PC-3 (cell line): ENCODE results near the gene STAG3. TPM values are rescaled to one million over a fixed set of nuclear protein-coding genes. Genes with fewer than 3 reads are reported as not detected.
A peak's percentile ranks its signal among the peaks of the same experiment; 100 is the strongest.

ENCODE experiments used
- ATAC-seq: fragments of 200-7000 bp; cut with Tn5 transposase; 2 replicates; pipeline ENCODE4 v1.9.1; 2020; ENCODE audit warnings: mild to moderate bottlenecking, moderate library complexity
- BruUV-seq: library from RNA; stranded (reverse); fragments of 400-500 nt; replicated peaks from 2 replicates; lab custom pipeline; 2021; lab: Mats Ljungman, UMichigan
- CTCF ChIA-PET: fragments of 300-600 bp; sonication (Branson Sonifier 250); formaldehyde crosslinking; loops from one replicate; lab custom pipeline; 2022; ENCODE audit warnings: antibody characterized with exemption; lab: Charles Lee
- POLR2A ChIA-PET: fragments of 300-600 bp; sonication (Branson Sonifier 250); formaldehyde crosslinking; loops from one replicate; lab custom pipeline; 2022; ENCODE audit warnings: antibody characterized with exemption; ENCODE audit not compliant: unreplicated experiment; lab: Charles Lee
- DNase-seq: peaks from one replicate; pipeline ENCODE4 v3.0.0-alpha.2; 2015
- H2AFZ ChIP-seq: fragments of 300-600 bp; sonication (generic); 2 replicates; pipeline ENCODE4 v1.6.0; 2016; ENCODE audit warnings: antibody characterized with exemption, low read length
- H3F3A ChIP-seq: fragments of 300-600 bp; sonication (generic); one replicate; pipeline ENCODE4 v1.6.0; 2017; ENCODE audit warnings: antibody characterized with exemption, low read length, control low read depth, mild to moderate bottlenecking; ENCODE audit not compliant: unreplicated experiment
- H3K27ac ChIP-seq: fragments of 300-600 bp; sonication (generic); 2 replicates; pipeline ENCODE4 v1.5.1; 2016; ENCODE audit warnings: mild to moderate bottlenecking, low read length
- H3K27me3 ChIP-seq: fragments of 300-600 bp; sonication (generic); 2 replicates; pipeline ENCODE4 v1.6.1; 2016; ENCODE audit warnings: low read length, mixed read lengths
- H3K36me3 ChIP-seq: fragments of 300-600 bp; sonication (generic); 2 replicates; pipeline ENCODE4 v1.6.1; 2016; ENCODE audit warnings: low read depth, mixed run types, low read length, mixed read lengths
- H3K4me1 ChIP-seq: fragments of 300-600 bp; sonication (generic); 2 replicates; pipeline ENCODE4 v1.5.1; 2016; ENCODE audit warnings: low read length; ENCODE audit not compliant: insufficient read depth
- H3K4me2 ChIP-seq: fragments of 300-600 bp; sonication (generic); 2 replicates; pipeline ENCODE4 v1.6.0; 2016; ENCODE audit warnings: low read length
- H3K4me3 ChIP-seq: fragments of 300-600 bp; sonication (generic); 2 replicates; pipeline ENCODE4 v1.5.1; 2016; ENCODE audit warnings: mild to moderate bottlenecking, low read length, mixed read lengths
- H3K79me2 ChIP-seq: fragments of 300-600 bp; sonication (generic); 2 replicates; pipeline ENCODE4 v1.6.1; 2017; ENCODE audit warnings: low read length, mixed read lengths
- H3K9ac ChIP-seq: fragments of 300-600 bp; sonication (generic); 2 replicates; pipeline ENCODE4 v1.6.0; 2016; ENCODE audit warnings: mild to moderate bottlenecking, low read length
- H3K9me2 ChIP-seq: fragments of 300-600 bp; sonication (generic); replicated peaks from 2 replicates; pipeline ENCODE4 v1.6.1; 2016; ENCODE audit warnings: mixed run types, low read length, mixed read lengths
- H3K9me3 ChIP-seq: fragments of 300-600 bp; sonication (generic); 2 replicates; pipeline ENCODE4 v1.6.1; 2016; ENCODE audit warnings: low read length, mixed read lengths
- H4K20me1 ChIP-seq: fragments of 300-600 bp; sonication (generic); 2 replicates; pipeline ENCODE4 v1.6.1; 2016; ENCODE audit warnings: low read length, mixed read lengths
- CTCF ChIP-seq: fragments of 300-600 bp; sonication (generic); conservative IDR thresholded peaks from 2 replicates; pipeline ENCODE4 v1.5.1; 2017; ENCODE audit warnings: antibody characterized with exemption, low read depth, mild to moderate bottlenecking, low read length
- EZH2 ChIP-seq: fragments of 300-600 bp; sonication (generic); IDR thresholded peaks from one replicate; pipeline ENCODE4 v1.6.1; 2017; ENCODE audit warnings: antibody characterized with exemption, mild to moderate bottlenecking, low read length; ENCODE audit not compliant: unreplicated experiment
- EZH2phosphoT487 ChIP-seq: fragments of 300-600 bp; sonication (generic); IDR thresholded peaks from 2 replicates; pipeline ENCODE4 v1.6.1; 2018; ENCODE audit warnings: mild to moderate bottlenecking, antibody characterized with exemption, low read length, borderline replicate concordance
- intact Hi-C: fragments of 100-400 bp; cut with micrococcal nuclease; formaldehyde crosslinking; loops from 2 replicates; pipeline ENCODE4 v1.9.0; 2023
- total RNA-seq: library from RNA; depleted of rRNA; stranded (reverse); fragments of >200 nt; gene quantifications from 2 replicates; pipeline ENCODE4 v1.2.3, GENCODE V29; 2014

STAG3 gene
- total RNA-seq, 1 experiment from 2014 or later, result 0.07 TPM

- TF ChIP-seq EZH2phosphoT487, result no peak
- no peak for TF ChIP-seq EZH2
- no peak for TF ChIP-seq CTCF
- Histone ChIP-seq H3K9me3 (no peaks in the 10 kb centered on the region), H3F3A (no peaks in the 10 kb centered on the region), H3K27me3 (no peaks in the 10 kb centered on the region), H3K4me1 (peaks cover 14% of the 10 kb centered on the region), H3K9ac (no peak overlapping the region), H2AFZ (no peak overlapping the region), H3K4me3 (peak overlapping the region; percentile 89; the same call in 1 of the 2 replicates), H3K36me3 (peaks cover 10% of the 10 kb centered on the region; the same call in 1 of the 2 replicates), H3K9me2 (no peaks in the 10 kb centered on the region), H3K27ac (no peak overlapping the region), H3K79me2 (peaks cover 32% of the 10 kb centered on the region), H3K4me2 (peak overlapping the region; percentile 97), H4K20me1 (peaks cover 6% of the 10 kb centered on the region; the same call in 1 of the 2 replicates)
- ChIA-PET CTCF (no interaction called here), POLR2A (no interaction called here)
- no peak for ATAC-seq
- no TSS peak for BruUV-seq
- no peak for DNase-seq
- intact Hi-C loops, result no loop called here
These were observed 20.7 kb upstream of the STAG3 start for GRCh38 chr7:100157069-100157333.

- peak; percentile 67 for DNase-seq
These were observed 20.1 kb upstream of the STAG3 start for GRCh38 chr7:100157334-100158228.

More at GRCh38 chr7:100157334-100158228, 20.1 kb upstream of the STAG3 start:
- Histone ChIP-seq H3K9ac (peak overlapping the region; percentile 89), H3K4me3 (peak overlapping the region; percentile 89), H3K36me3 (peaks cover 10% of the 10 kb centered on the region; the same call in 1 of the 2 replicates), H3K79me2 (peaks cover 32% of the 10 kb centered on the region), H3K9me3 (no peaks in the 10 kb centered on the region), H3F3A (no peaks in the 10 kb centered on the region), H3K4me2 (peak overlapping the region; percentile 97), H2AFZ (no peak overlapping the region), H3K9me2 (no peaks in the 10 kb centered on the region), H3K4me1 (peaks cover 14% of the 10 kb centered on the region), H3K27ac (peak overlapping the region; percentile 31), H3K27me3 (no peaks in the 10 kb centered on the region), H4K20me1 (peaks cover 6% of the 10 kb centered on the region; the same call in 1 of the 2 replicates)
- BruUV-seq, result TSS peak; percentile 51
- intact Hi-C loops, result no loop called here
- CTCF ChIA-PET, result no interaction called here
- TF ChIP-seq EZH2 (no peak), EZH2phosphoT487 (no peak), CTCF (0 out of 2 replicates have a peak, but pooled peaks have one; percentile 17)
- peak; percentile 45 for ATAC-seq
- POLR2A ChIA-PET, result no interaction called here
